K562 (cell line): ENCODE results near the gene NAT8. TPM values are rescaled to one million over a fixed set of nuclear protein-coding genes. Genes with fewer than 3 reads are reported as not detected.

ENCODE experiments used
- polyA plus RNA-seq, 8 experiments: library from polyadenylated mRNA; depleted of rRNA in 4 of 8; stranded (reverse) in 5 of 8; unstranded in 3 of 8; fragments of >200 nt; fragmentation: Nextera tagmentation in 2 of 8; fragmentation: Illumina TruSeq in 1 of 8; extraction: Ambion mirVana in 2 of 8; extraction: Trizol in 1 of 8; gene quantifications; 2 replicates each; pipeline versions ENCODE4 v1.2.1 to v1.2.3, GENCODE V29; 2011 to 2014; ENCODE audit warnings: inconsistent platforms in 1 of 8, missing spikeins in 1 of 8
- total RNA-seq, 7 experiments: library from RNA; depleted of rRNA in 6 of 7; stranded (reverse); fragments of >200 nt in 6 of 7; fragmentation: Illumina TruSeq in 2 of 7; extraction: Trizol in 2 of 7; gene quantifications; 2 replicates each; pipeline versions ENCODE4 v1.2.1 to v1.2.3, GENCODE V29; 2011 to 2021; ENCODE audit warnings: low replicate concordance in 1 of 7

Gene NAT8
- total and polyA plus RNA-seq, 9 of the 15 experiments (the other 6 are each of a cell fraction or from before 2014, with no cell fraction given): not detected

Other genes with a start within 250 kb of the NAT8 start
- 45.4 and 58.4 TPM in 2 replicates for gene TPRKB, start 94.9 kb upstream of the NAT8 start, total RNA-seq (2014; rRNA removed)
- 139 and 156 TPM in 2 replicates for gene TPRKB, start 94.9 kb upstream of the NAT8 start, total RNA-seq (2014; rRNA removed; fragmentation: Illumina TruSeq; extraction: Trizol)
- gene TPRKB, start 94.9 kb upstream of the NAT8 start, total RNA-seq (2015; rRNA removed; fragmentation: Illumina TruSeq; extraction: Trizol): 127 and 144 TPM in 2 replicates
- gene TPRKB, start 94.9 kb upstream of the NAT8 start, total RNA-seq (2021): 55.5 and 55.6 TPM in 2 replicates
- 50.8 and 109 TPM in 2 replicates for gene TPRKB, start 94.9 kb upstream of the NAT8 start, polyA plus RNA-seq (2011; rRNA removed)
- 110 and 111 TPM in 2 replicates for gene TPRKB, start 94.9 kb upstream of the NAT8 start, polyA plus RNA-seq (2014; fragmentation: Illumina TruSeq; extraction: Trizol)
- 100 to 1,000 TPM; 193 to 250 TPM for gene TPRKB, start 94.9 kb upstream of the NAT8 start, polyA plus RNA-seq (2014; fragmentation: Nextera tagmentation; extraction: Ambion mirVana)
- gene TPRKB, start 94.9 kb upstream of the NAT8 start, polyA plus RNA-seq (2014; rRNA removed): 112 and 134 TPM in 2 replicates
- gene DUSP11, start 137.7 kb upstream of the NAT8 start, total RNA-seq (2014; rRNA removed): 23.6 and 33.1 TPM in 2 replicates
- 26.1 and 29.8 TPM in 2 replicates for gene DUSP11, start 137.7 kb upstream of the NAT8 start, total RNA-seq (2014; rRNA removed; fragmentation: Illumina TruSeq; extraction: Trizol)
- 26.7 and 29.3 TPM in 2 replicates for gene DUSP11, start 137.7 kb upstream of the NAT8 start, total RNA-seq (2015; rRNA removed; fragmentation: Illumina TruSeq; extraction: Trizol)
- 20.7 and 21.0 TPM in 2 replicates for gene DUSP11, start 137.7 kb upstream of the NAT8 start, total RNA-seq (2021)
- 16.9 and 37.0 TPM in 2 replicates for gene DUSP11, start 137.7 kb upstream of the NAT8 start, polyA plus RNA-seq (2011; rRNA removed)
- 31.7 and 36.7 TPM in 2 replicates for gene DUSP11, start 137.7 kb upstream of the NAT8 start, polyA plus RNA-seq (2014; fragmentation: Illumina TruSeq; extraction: Trizol)
- gene DUSP11, start 137.7 kb upstream of the NAT8 start, polyA plus RNA-seq (2014; fragmentation: Nextera tagmentation; extraction: Ambion mirVana): 10 to 100 TPM; 67.7 to 79.8 TPM
- gene DUSP11, start 137.7 kb upstream of the NAT8 start, polyA plus RNA-seq (2014; rRNA removed): 28.4 and 31.9 TPM in 2 replicates
- gene C2orf78, start 141.8 kb upstream of the NAT8 start, total RNA-seq (2014; rRNA removed): 0.12 and 0.14 TPM in 2 replicates
- 0.07 and 0.16 TPM in 2 replicates for gene C2orf78, start 141.8 kb upstream of the NAT8 start, total RNA-seq (2014; rRNA removed; fragmentation: Illumina TruSeq; extraction: Trizol)
- 0.04 and 0.08 TPM in 2 replicates for gene C2orf78, start 141.8 kb upstream of the NAT8 start, total RNA-seq (2015; rRNA removed; fragmentation: Illumina TruSeq; extraction: Trizol)
- gene C2orf78, start 141.8 kb upstream of the NAT8 start, total RNA-seq (2021): 0.18 and 0.22 TPM in 2 replicates
- 0.04 and 0.25 TPM in 2 replicates for gene C2orf78, start 141.8 kb upstream of the NAT8 start, polyA plus RNA-seq (2011; rRNA removed)
- 0.28 and 0.37 TPM in 2 replicates for gene C2orf78, start 141.8 kb upstream of the NAT8 start, polyA plus RNA-seq (2014; fragmentation: Illumina TruSeq; extraction: Trizol)
- gene C2orf78, start 141.8 kb upstream of the NAT8 start, polyA plus RNA-seq (2014; fragmentation: Nextera tagmentation; extraction: Ambion mirVana): under 1 TPM; 0.14 to 0.20 TPM
- 0.27 and 0.45 TPM in 2 replicates for gene C2orf78, start 141.8 kb upstream of the NAT8 start, polyA plus RNA-seq (2014; rRNA removed)
- 28.9 and 36.9 TPM in 2 replicates for gene STAMBP, start 186.5 kb upstream of the NAT8 start, total RNA-seq (2014; rRNA removed)
- 48.4 and 51.0 TPM in 2 replicates for gene STAMBP, start 186.5 kb upstream of the NAT8 start, total RNA-seq (2014; rRNA removed; fragmentation: Illumina TruSeq; extraction: Trizol)
- 36.3 and 39.7 TPM in 2 replicates for gene STAMBP, start 186.5 kb upstream of the NAT8 start, total RNA-seq (2015; rRNA removed; fragmentation: Illumina TruSeq; extraction: Trizol)
- 41.1 and 44.6 TPM in 2 replicates for gene STAMBP, start 186.5 kb upstream of the NAT8 start, total RNA-seq (2021)
- 31.8 and 57.4 TPM in 2 replicates for gene STAMBP, start 186.5 kb upstream of the NAT8 start, polyA plus RNA-seq (2011; rRNA removed)
- 59.0 and 68.1 TPM in 2 replicates for gene STAMBP, start 186.5 kb upstream of the NAT8 start, polyA plus RNA-seq (2014; fragmentation: Illumina TruSeq; extraction: Trizol)
- gene STAMBP, start 186.5 kb upstream of the NAT8 start, polyA plus RNA-seq (2014; fragmentation: Nextera tagmentation; extraction: Ambion mirVana): 10 to 100 TPM; 50.1 to 75.2 TPM
- 48.8 and 51.4 TPM in 2 replicates for gene STAMBP, start 186.5 kb upstream of the NAT8 start, polyA plus RNA-seq (2014; rRNA removed)